ENCODE data around the gene NPIPB8. TPM values are rescaled to one million over a fixed set of nuclear protein-coding genes. Genes with fewer than 3 reads are reported as not detected.
A peak's percentile ranks its signal among the peaks of the same experiment; 100 is the strongest.

NPIPB8 gene
- total and polyA plus RNA-seq, 2 of the 13 experiments (the other 11 are each of a cell fraction or from before 2014, with no cell fraction given) = 0.49 to 2.3 TPM

DNA sequence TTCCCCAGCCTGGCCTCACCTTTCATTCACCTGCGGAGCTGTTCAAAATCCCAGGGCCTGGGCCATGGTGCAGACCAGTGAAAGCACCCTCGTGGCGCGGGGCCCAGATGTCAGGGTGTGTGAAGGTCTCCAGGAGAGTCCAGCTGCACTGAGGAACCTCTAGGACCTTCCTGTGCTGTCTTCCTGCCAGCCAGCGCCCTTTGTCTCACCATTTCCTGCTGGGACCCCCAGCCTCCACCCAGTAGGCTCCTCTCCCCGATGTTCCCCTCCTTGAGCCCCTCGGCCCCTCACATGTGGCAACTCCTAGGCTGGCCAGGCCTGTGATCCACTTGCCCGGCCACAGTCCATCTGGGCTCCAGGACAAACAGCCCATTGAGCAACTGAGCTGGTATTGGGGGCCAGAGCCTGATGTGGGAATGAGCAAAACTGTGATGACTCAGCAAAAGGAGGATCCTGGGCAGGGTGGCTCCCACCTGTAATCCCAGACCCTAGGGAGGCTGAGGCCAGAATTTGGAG, 41.7 kb upstream of the NPIPB8 start (continued):
- TF ChIP-seq ZXDC (CRISPR knock-in tag; IDR thresholded peaks at IDR 0.05) (no peak), NPAS2 (CRISPR knock-in tag; IDR thresholded peaks at IDR 0.05; ENCODE audit: borderline replicate concordance) (no peak), IRX3 (CRISPR knock-in tag; IDR thresholded peaks at IDR 0.05; ENCODE audit: borderline replicate concordance, low read depth) (no peak), ZBTB7B (CRISPR knock-in tag; IDR thresholded peaks at IDR 0.05) (peak; percentile 88), EHMT2 (IDR thresholded peaks at IDR 0.05; ENCODE audit: borderline replicate concordance, low read depth, low read length) (no peak), TFAP4 (IDR thresholded peaks at IDR 0.05; ENCODE audit: borderline replicate concordance, low read depth) (no peak; the same call in 1 of the 2 replicates), JUND (CRISPR knock-in tag; IDR thresholded peaks at IDR 0.05) (no peak), ZNF883 (CRISPR knock-in tag; IDR thresholded peaks at IDR 0.05; ENCODE audit: not compliant biosample characterization) (no peak), RARA (CRISPR knock-in tag; IDR thresholded peaks at IDR 0.05) (no peak), ZNF782 (CRISPR knock-in tag; IDR thresholded peaks at IDR 0.05; ENCODE audit: borderline replicate concordance) (no peak), MBD4 (IDR thresholded peaks at IDR 0.05; ENCODE audit: borderline replicate concordance, low read length) (no peak), BRF2 (CRISPR knock-in tag; IDR thresholded peaks at IDR 0.05) (no peak)
- TF ChIP-seq, protein P1, sequence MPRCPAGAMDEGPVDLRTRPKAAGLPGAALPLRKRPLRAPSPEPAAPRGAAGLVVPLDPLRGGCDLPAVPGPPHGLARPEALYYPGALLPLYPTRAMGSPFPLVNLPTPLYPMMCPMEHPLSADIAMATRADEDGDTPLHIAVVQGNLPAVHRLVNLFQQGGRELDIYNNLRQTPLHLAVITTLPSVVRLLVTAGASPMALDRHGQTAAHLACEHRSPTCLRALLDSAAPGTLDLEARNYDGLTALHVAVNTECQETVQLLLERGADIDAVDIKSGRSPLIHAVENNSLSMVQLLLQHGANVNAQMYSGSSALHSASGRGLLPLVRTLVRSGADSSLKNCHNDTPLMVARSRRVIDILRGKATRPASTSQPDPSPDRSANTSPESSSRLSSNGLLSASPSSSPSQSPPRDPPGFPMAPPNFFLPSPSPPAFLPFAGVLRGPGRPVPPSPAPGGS (CRISPR knock-in tag; IDR thresholded peaks at IDR 0.05) = no peak
- TF ChIP-seq, protein P2, sequence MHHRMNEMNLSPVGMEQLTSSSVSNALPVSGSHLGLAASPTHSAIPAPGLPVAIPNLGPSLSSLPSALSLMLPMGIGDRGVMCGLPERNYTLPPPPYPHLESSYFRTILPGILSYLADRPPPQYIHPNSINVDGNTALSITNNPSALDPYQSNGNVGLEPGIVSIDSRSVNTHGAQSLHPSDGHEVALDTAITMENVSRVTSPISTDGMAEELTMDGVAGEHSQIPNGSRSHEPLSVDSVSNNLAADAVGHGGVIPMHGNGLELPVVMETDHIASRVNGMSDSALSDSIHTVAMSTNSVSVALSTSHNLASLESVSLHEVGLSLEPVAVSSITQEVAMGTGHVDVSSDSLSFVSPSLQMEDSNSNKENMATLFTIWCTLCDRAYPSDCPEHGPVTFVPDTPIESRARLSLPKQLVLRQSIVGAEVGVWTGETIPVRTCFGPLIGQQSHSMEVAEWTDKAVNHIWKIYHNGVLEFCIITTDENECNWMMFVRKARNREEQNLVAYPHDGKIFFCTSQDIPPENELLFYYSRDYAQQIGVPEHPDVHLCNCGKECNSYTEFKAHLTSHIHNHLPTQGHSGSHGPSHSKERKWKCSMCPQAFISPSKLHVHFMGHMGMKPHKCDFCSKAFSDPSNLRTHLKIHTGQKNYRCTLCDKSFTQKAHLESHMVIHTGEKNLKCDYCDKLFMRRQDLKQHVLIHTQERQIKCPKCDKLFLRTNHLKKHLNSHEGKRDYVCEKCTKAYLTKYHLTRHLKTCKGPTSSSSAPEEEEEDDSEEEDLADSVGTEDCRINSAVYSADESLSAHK (CRISPR knock-in tag; IDR thresholded peaks at IDR 0.05; ENCODE audit: borderline replicate concordance) = no peak

Data from HepG2 (cell line).